ENCODE measurements around the gene BRD3OS.

DNA sequence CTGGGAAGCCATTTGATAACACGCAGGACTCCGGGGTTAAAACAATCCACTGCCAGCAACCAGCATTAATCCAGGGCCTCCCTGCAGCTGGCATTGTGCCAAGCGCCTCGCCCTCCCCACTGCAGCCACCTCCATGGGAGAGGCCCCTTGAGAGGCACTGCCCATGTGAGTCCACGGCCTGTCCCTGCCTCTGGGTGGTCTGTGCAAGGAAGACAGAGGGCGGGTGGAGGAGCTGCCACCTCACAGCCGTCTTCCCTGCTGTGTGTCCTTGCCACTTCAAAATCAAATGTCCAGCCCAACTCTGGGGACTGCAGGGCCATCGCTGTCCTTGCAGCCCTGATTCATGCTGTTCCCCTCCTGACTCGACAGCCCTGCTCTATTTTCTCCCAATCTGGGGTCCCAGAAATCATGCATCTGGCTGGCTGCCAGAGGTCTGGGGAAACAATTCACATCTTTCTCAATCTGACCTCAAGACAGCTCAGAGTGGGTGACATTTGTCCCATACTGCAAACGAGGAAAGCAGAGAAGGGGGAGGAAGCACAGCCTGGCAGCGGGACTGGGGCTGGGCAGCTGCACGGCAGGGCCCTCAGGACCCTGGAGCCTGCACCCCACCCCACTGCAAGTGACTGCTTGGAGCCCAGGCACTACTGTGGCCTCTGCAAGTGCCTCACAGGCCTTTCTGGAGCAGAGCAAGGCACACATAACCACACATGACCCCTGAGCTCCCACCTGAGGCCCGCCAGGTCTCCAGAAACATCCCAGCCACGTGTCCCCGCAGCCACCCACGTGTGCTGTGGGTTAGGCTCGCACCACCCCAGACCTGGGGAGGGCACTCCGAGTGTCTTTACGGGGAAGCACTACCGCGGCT, 15.7 kb downstream of the BRD3OS start:
- TF ChIP-seq EP300 (IDR thresholded peaks at IDR 0.05; ENCODE audit: borderline replicate concordance), result no peak
- no peak for TF ChIP-seq CEBPB (IDR thresholded peaks at IDR 0.05)
- TF ChIP-seq EGR1 (IDR thresholded peaks at IDR 0.05), result no peak
- TF ChIP-seq ZBTB7A (IDR thresholded peaks at IDR 0.05; ENCODE audit: low read depth), result no peak
- TF ChIP-seq, protein P1, sequence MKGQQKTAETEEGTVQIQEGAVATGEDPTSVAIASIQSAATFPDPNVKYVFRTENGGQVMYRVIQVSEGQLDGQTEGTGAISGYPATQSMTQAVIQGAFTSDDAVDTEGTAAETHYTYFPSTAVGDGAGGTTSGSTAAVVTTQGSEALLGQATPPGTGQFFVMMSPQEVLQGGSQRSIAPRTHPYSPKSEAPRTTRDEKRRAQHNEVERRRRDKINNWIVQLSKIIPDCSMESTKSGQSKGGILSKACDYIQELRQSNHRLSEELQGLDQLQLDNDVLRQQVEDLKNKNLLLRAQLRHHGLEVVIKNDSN (IDR thresholded peaks at IDR 0.05), result no peak
- TF ChIP-seq, protein P2, sequence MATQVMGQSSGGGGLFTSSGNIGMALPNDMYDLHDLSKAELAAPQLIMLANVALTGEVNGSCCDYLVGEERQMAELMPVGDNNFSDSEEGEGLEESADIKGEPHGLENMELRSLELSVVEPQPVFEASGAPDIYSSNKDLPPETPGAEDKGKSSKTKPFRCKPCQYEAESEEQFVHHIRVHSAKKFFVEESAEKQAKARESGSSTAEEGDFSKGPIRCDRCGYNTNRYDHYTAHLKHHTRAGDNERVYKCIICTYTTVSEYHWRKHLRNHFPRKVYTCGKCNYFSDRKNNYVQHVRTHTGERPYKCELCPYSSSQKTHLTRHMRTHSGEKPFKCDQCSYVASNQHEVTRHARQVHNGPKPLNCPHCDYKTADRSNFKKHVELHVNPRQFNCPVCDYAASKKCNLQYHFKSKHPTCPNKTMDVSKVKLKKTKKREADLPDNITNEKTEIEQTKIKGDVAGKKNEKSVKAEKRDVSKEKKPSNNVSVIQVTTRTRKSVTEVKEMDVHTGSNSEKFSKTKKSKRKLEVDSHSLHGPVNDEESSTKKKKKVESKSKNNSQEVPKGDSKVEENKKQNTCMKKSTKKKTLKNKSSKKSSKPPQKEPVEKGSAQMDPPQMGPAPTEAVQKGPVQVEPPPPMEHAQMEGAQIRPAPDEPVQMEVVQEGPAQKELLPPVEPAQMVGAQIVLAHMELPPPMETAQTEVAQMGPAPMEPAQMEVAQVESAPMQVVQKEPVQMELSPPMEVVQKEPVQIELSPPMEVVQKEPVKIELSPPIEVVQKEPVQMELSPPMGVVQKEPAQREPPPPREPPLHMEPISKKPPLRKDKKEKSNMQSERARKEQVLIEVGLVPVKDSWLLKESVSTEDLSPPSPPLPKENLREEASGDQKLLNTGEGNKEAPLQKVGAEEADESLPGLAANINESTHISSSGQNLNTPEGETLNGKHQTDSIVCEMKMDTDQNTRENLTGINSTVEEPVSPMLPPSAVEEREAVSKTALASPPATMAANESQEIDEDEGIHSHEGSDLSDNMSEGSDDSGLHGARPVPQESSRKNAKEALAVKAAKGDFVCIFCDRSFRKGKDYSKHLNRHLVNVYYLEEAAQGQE (IDR thresholded peaks at IDR 0.05; ENCODE audit: low read depth), result no peak
- no peak for TF ChIP-seq TCF12 (IDR thresholded peaks at IDR 0.05; ENCODE audit: low read depth)
- TF ChIP-seq, protein P3, sequence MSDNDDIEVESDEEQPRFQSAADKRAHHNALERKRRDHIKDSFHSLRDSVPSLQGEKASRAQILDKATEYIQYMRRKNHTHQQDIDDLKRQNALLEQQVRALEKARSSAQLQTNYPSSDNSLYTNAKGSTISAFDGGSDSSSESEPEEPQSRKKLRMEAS (IDR thresholded peaks at IDR 0.05), result no peak
- no peak for TF ChIP-seq TAF1 (IDR thresholded peaks at IDR 0.05; ENCODE audit: low read depth)
- TF ChIP-seq TEAD4 (IDR thresholded peaks at IDR 0.05), result no peak

Measured in Ishikawa (cell line).